A549 treated with AZD9567 at 1 μM for 4 hours (cell line): ENCODE results near the gene ZNF584. TPM values are rescaled to one million over a fixed set of nuclear protein-coding genes. Genes with fewer than 3 reads are reported as not detected.

Experiments used
- total RNA-seq: library from RNA; stranded (reverse); fragments of 200-300 nt; extraction: Qiagen RNA extraction; gene quantifications from 5 replicates; pipeline ENCODE4 v1.2.3, GENCODE V29; 2022; ENCODE audit not compliant: insufficient read depth

ZNF584 gene
- total RNA-seq, result 18.6 to 21.4 TPM (median 20.5 TPM) in 5 replicates

GRCh38 chr19:58408152-58409009 lies at the start of gene ZNF584:
Gene ZNF584 (plus strand): TSS chr19:58408649. CDS start chr19:58409148, 499 bp downstream.

GRCh38 chr19:58362272-58362994 lies 46.0 kb upstream of the ZNF584 start, which contains the start of gene ZNF497:
Gene ZNF497 (minus strand): TSS chr19:58362751. CDS start chr19:58357635, 5,116 bp downstream.

GRCh38 chr19:58380662-58381459 lies 27.6 kb upstream of the ZNF584 start, which contains the start of gene ZNF837:
Gene ZNF837 (minus strand): TSS chr19:58381030. CDS start chr19:58369332, 11,698 bp downstream.

GRCh38 chr19:58386576-58387337 lies 21.7 kb upstream of the ZNF584 start, which contains the start of gene RPS5:
Gene RPS5 (plus strand): TSS chr19:58387269. CDS start chr19:58388138, 869 bp downstream.

GRCh38 chr19:58395220-58395978 lies 13.1 kb upstream of the ZNF584 start, which contains the start of gene RNF225:
Gene RNF225 (plus strand): TSS chr19:58395656. CDS start chr19:58396090, 434 bp downstream.

GRCh38 chr19:58439576-58440554 lies 31.4 kb downstream of the ZNF584 start, which contains the start of gene ZNF132:
Gene ZNF132 (minus strand): TSS chr19:58440153. CDS start chr19:58439821, 332 bp downstream.

GRCh38 chr19:58451358-58452101 lies 43.1 kb downstream of the ZNF584 start, which contains the start of gene ZNF324B:
Gene ZNF324B (plus strand): TSS chr19:58451622. CDS start chr19:58453702, 2,080 bp downstream.

GRCh38 chr19:58466760-58467589 lies 58.5 kb downstream of the ZNF584 start, which contains the start of gene ZNF324:
Gene ZNF324 (plus strand): TSS chr19:58467080. CDS start chr19:58469186, 2,106 bp downstream.

Other genes starting within 250 kb of the ZNF584 start
- gene ZNF274, start 225.6 kb upstream of the ZNF584 start, total RNA-seq, result 13.4 to 14.8 TPM (median 13.9 TPM) in 5 replicates
- 9.5 to 21.0 TPM (median 18.5 TPM) in 5 replicates for gene ZNF544, start 179.7 kb upstream of the ZNF584 start, total RNA-seq
- gene ZNF8, start 129.7 kb upstream of the ZNF584 start, total RNA-seq, result 0.81 to 1.6 TPM (median 1.0 TPM) in 5 replicates
- 93.1 to 105 TPM (median 103 TPM) in 5 replicates for gene ERVK3-1, start 103.3 kb upstream of the ZNF584 start, total RNA-seq
- 2.4 to 3.1 TPM (median 2.6 TPM) in 5 replicates for gene ZSCAN22, start 81.7 kb upstream of the ZNF584 start, total RNA-seq
- 10.8 to 14.5 TPM (median 13.4 TPM) in 5 replicates for gene A1BG, start 55.2 kb upstream of the ZNF584 start, total RNA-seq
- gene ZNF497, start 45.9 kb upstream of the ZNF584 start, total RNA-seq, result 1.2 to 1.5 TPM (median 1.4 TPM) in 4 of 5 replicates, not detected in the other
- 1.0 to 2.0 TPM (median 1.6 TPM) in 5 replicates for gene ZNF837, start 27.6 kb upstream of the ZNF584 start, total RNA-seq
- 2,020 to 2,699 TPM (median 2,590 TPM) in 5 replicates for gene RPS5, start 21.4 kb upstream of the ZNF584 start, total RNA-seq
- gene RNF225, start 13.0 kb upstream of the ZNF584 start, total RNA-seq, result 0.10 to 0.24 TPM in 2 of 5 replicates, not detected in the others
- 0.08 to 0.12 TPM (median 0.09 TPM) in 4 of 5 replicates, not detected in the other for gene ZNF132, start 31.5 kb downstream of the ZNF584 start, total RNA-seq
- 5.8 to 7.1 TPM (median 6.2 TPM) in 5 replicates for gene ZNF324B, start 43.0 kb downstream of the ZNF584 start, total RNA-seq
- 5.8 to 12.1 TPM (median 10.4 TPM) in 5 replicates for gene ZNF324, start 58.4 kb downstream of the ZNF584 start, total RNA-seq
- gene ZNF446, start 67.7 kb downstream of the ZNF584 start, total RNA-seq, result 7.8 to 13.1 TPM (median 12.7 TPM) in 5 replicates
- gene SLC27A5, start 103.3 kb downstream of the ZNF584 start, total RNA-seq, result 27.6 to 32.4 TPM (median 31.5 TPM) in 5 replicates
- gene ZBTB45, start 111.2 kb downstream of the ZNF584 start, total RNA-seq, result 12.8 to 19.5 TPM (median 19.0 TPM) in 5 replicates
- gene TRIM28, start 135.4 kb downstream of the ZNF584 start, total RNA-seq, result 709 to 983 TPM (median 807 TPM) in 5 replicates
- 170 to 217 TPM (median 191 TPM) in 5 replicates for gene CHMP2A, start 146.5 kb downstream of the ZNF584 start, total RNA-seq
- gene UBE2M, start 150.0 kb downstream of the ZNF584 start, total RNA-seq, result 127 to 145 TPM (median 135 TPM) in 5 replicates
- gene MZF1, start 164.7 kb downstream of the ZNF584 start, total RNA-seq, result 10.1 to 16.7 TPM (median 16.7 TPM) in 5 replicates